Measurements from ENCODE around the gene PLCB1.

DNA sequence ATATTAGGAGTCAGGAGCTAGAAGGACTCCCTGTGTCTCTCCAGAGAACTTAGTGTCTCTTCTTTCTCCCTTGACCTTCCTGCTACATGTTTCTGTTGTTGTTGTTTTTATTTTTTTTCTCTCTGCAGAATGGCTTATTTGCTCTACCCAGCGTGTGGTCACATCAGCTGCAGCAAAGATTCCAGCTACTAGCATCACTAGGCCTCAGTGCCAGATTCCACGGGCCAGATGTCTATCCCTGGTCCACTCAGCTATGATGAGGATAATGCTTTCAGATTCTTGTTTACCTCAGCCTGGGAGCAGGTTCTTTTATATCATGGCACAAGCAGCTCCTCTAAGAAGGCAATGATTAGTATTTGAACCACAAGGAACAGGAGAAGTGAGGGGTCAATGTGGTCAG, 110.0 kb downstream of the PLCB1 start:
- TF ChIP-seq GATA2 (IDR thresholded peaks at IDR 0.05; ENCODE audit: low read depth, low read length) (no peak), GATA3 (IDR thresholded peaks at IDR 0.05; ENCODE audit: low read depth, low read length) (no peak)
